Hypothalamus (tissue), 51 donors: ENCODE data around the gene ARHGEF4.

ENCODE experiments used
- DNase-seq, 51 donors: peaks; one replicate each; lab custom pipeline; 2025; lab: John Stamatoyannopoulos, UW

Gene ARHGEF4

DNA sequence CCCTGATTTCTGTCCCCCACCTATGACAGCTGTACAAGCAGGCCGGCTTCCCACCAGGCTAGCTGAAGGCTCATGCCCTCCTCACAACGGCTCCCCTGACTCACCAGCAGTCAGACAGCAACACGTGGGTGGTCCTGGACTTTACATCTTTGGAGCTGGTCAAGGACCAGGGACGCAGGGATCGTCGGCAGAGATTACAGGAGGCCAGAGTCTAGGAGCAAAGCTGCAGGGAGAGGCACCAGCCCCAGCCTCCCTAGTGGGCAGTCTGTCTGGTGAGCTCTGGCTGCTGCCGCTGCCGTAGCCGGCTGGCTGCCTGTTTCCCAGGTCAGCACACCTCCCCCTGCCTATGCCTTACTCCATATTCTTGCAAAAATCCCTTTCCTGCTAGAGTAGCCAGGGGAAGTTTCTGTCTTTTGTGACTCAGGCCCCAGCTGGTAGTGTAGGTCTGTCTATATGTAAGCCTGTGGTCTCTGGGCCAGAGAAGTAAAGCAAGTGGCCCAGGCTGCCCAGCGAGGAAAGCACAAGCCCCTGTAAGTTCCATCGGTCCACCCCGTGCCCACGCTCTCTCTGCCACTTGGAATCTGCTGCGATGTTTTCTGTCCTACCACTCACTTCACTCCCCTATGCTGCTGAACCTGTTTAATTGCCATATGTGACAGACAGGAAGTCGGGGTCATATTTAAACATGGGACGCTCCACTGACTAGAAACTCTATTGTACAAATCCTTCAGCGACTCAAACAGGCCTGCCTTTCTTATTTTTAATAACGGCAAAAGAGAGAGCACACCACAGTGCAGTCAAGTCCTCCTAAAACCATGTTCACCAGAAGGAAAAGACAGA lies 2.4 kb upstream of the ARHGEF4 start:
- DNase-seq = no peak

DNA sequence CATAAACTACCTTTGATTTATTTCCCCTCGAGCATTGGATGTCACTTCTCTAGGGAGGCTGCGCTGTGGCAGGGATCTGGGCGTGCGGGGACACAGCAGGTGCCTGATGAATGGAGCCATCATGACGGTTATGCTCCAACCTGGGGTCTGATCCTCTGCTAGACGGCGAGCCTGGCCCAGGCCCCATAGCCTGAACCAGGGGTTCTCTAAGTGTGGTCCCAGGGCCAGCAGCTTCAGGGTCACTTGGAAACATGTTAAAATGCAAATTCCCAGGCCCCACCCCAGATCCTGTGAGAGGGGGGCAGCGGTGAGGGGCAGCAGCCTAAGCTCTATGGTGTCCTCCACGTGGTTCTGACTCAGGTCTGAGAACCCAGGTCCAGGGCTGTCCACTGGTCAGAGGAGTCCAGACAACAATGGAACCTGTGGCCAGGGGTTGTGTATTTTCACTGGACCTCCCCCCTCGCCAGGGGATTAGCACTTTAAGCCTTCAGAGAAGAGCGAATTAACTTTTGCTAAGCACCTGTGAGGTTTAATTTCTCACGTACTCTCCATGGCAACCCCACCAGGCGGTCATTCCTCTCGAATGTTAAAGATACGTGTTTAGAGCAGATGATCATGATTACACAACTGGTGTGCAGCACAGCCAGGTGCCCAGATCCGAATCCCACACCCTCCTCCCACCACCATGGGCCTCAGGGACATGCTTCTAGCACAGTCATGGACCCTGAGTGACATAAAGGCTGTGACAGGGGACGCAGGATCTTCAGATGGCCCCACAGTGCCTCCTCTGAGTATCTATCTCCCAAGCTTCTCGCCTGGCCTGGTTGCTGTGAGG lies 1.6 kb upstream of the ARHGEF4 start:
- DNase-seq = no peak

DNA sequence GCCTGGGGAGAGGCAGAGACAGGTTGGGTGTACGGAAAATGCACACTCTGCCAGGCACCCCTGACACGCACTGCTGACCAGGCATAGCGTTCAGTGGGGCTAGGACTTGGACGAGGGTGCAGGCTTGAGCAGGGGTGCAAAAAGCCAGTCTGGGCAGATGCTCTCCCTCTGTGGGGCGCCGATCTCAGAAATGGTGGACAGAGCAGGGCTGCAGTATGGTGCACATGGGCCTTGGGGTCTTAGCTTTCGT lies 1.0 kb upstream of the ARHGEF4 start:
- DNase-seq = no peak

GRCh38 chr2:130837175-130837810 lies 579 bp downstream of the ARHGEF4 start:
- DNase-seq = no peak

GRCh38 chr2:130837811-130838565 lies 1.3 kb downstream of the ARHGEF4 start:
- DNase-seq = no peak

- no peak for DNase-seq
These were observed 2.5 kb downstream of the ARHGEF4 start for GRCh38 chr2:130839011-130839780.

- DNase-seq = no peak
These were observed 3.8 kb downstream of the ARHGEF4 start for GRCh38 chr2:130840506-130840905.

GRCh38 chr2:130841741-130842365 lies 5.1 kb downstream of the ARHGEF4 start:
- no peak for DNase-seq

DNA sequence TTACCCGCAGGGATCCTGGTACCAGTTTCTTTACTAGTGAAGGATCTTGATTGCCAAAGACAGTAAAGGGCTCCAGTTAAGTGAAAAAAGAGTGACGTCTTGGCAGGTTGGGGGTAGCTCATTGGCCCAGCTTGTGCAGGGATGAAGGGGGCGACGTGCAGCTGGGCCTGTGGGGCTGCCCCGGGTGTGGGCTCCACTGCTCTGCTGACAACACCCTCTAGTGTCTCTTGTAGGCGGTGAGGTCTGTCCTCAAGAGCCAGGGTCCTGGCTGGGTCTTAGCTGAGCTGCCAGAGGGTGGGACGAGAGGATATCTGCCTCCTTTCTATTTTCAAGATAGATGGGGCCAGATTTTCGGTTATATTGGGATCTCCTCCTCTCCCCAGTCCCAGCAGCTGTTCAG lies 6.1 kb downstream of the ARHGEF4 start:
- DNase-seq = peak in 1 of 51 donors; percentile 21

GRCh38 chr2:130843321-130843985 lies 6.7 kb downstream of the ARHGEF4 start:
- DNase-seq = no peak

GRCh38 chr2:130844161-130844560 lies 7.4 kb downstream of the ARHGEF4 start:
- DNase-seq = no peak

- DNase-seq = no peak
These were observed 8.9 kb downstream of the ARHGEF4 start for GRCh38 chr2:130845505-130846085.

DNA sequence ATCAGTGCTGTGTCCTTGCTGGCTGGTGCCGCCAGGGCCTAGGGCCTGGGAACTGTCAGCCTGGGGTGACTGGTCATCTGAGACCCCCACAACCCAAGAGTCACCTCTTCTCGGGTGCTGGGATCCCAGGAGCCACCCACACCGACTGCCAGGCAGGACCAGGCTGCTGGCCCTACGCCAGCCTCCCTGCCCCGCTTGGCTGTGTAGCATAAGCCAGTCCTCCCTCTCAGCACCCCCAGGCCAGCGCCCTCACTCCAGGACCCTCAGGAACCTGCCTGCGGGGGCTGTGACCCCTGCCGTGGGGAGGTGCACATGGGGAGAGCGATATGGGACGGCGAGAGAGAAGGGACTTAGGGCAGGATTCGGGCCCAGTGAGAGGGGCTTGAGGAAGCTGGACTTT lies 9.5 kb downstream of the ARHGEF4 start:
- no peak for DNase-seq

GRCh38 chr2:130846686-130847375 lies 10.1 kb downstream of the ARHGEF4 start:
- DNase-seq = no peak

DNA sequence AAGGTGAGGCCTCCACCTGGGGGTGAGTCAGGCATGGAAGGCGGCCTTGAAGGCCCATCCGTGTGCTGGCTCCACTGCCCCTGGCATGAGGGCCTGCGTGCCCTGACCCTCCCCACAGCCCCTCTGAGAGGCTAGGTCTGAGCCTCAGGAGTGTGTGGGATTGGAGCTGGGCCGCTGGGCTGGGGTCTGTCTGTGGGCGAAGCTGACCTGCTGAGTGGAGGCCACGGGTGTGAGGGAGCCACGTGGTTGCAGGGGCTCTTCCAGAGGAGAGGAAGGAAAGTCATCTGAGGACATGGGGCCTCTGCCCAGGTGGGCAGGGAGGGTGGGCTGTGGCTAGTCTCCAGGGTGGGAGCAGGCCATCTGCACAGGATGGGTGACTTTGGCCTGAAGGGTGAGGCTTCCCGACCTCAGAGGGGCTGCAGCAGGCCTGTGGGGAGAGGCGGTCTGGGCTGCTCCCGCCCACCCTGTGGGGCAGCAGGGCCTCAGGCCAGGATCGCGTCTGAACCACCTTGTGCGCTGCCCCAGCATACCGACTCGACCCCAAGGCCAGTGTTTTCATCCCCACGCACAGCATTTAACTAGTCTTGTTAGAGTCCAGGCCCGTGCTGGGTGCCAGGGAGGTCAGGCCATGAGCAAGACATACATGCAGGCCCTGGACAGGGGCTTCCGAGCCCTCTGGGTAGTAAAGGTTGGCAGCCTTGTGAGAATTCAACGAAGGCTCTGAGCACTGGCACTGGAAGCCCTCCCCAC lies 11.2 kb downstream of the ARHGEF4 start:
- DNase-seq = no peak

GRCh38 chr2:130848526-130849210 lies 12.0 kb downstream of the ARHGEF4 start:
- DNase-seq = no peak
